ENCODE results near the gene CNKSR1.

Gene CNKSR1

GRCh38 chr1:26191739-26192138, 14.4 kb downstream of the CNKSR1 start:
- Mint-ChIP-seq H3K36me3 (no peaks in the 10 kb centered on the region), H3K27me3 (no peaks in the 10 kb centered on the region), H3K4me3 (peak overlapping the region; percentile 34), H3K9me3 (no peaks in the 10 kb centered on the region), H3K4me1 (peaks cover 23% of the 10 kb centered on the region), H3K27ac (no peak overlapping the region)

GRCh38 chr1:26195805-26196204, 18.5 kb downstream of the CNKSR1 start:
- H3K4me1 Mint-ChIP-seq, result peaks cover 29% of the 10 kb centered on the region
- no peaks in the 10 kb centered on the region for H3K9me3 Mint-ChIP-seq
- no peak overlapping the region for H3K4me3 Mint-ChIP-seq
- H3K36me3 Mint-ChIP-seq, result no peaks in the 10 kb centered on the region
- no peaks in the 10 kb centered on the region for H3K27me3 Mint-ChIP-seq
- no peak overlapping the region for H3K27ac Mint-ChIP-seq

- H3K4me3 Mint-ChIP-seq, result no peak overlapping the region
- no peak overlapping the region for H3K27ac Mint-ChIP-seq
- H3K27me3 Mint-ChIP-seq, result no peaks in the 10 kb centered on the region
- peaks cover 33% of the 10 kb centered on the region for H3K4me1 Mint-ChIP-seq
- no peaks in the 10 kb centered on the region for H3K36me3 Mint-ChIP-seq
- H3K9me3 Mint-ChIP-seq, result no peaks in the 10 kb centered on the region
Measured at GRCh38 chr1:26197301-26197700, 20.0 kb downstream of the CNKSR1 start.

- no peaks in the 10 kb centered on the region for H3K27me3 Mint-ChIP-seq
Measured at GRCh38 chr1:26197813-26198212, 20.5 kb downstream of the CNKSR1 start.

GRCh38 chr1:26200413-26200812, 23.1 kb downstream of the CNKSR1 start:
- no peak overlapping the region for H3K4me3 Mint-ChIP-seq
- no peaks in the 10 kb centered on the region for H3K9me3 Mint-ChIP-seq
- peaks cover 39% of the 10 kb centered on the region for H3K4me1 Mint-ChIP-seq
- no peaks in the 10 kb centered on the region for H3K36me3 Mint-ChIP-seq
- no peaks in the 10 kb centered on the region for H3K27me3 Mint-ChIP-seq
- H3K27ac Mint-ChIP-seq, result no peak overlapping the region

More at GRCh38 chr1:26197813-26198212, 20.5 kb downstream of the CNKSR1 start:
- H3K4me3 Mint-ChIP-seq, result no peak overlapping the region
- peaks cover 39% of the 10 kb centered on the region for H3K4me1 Mint-ChIP-seq
- H3K27ac Mint-ChIP-seq, result no peak overlapping the region
- H3K9me3 Mint-ChIP-seq, result no peaks in the 10 kb centered on the region
- no peaks in the 10 kb centered on the region for H3K36me3 Mint-ChIP-seq

- Mint-ChIP-seq H3K4me3 (no peak overlapping the region), H3K27me3 (no peaks in the 10 kb centered on the region), H3K4me1 (peaks cover 39% of the 10 kb centered on the region), H3K27ac (no peak overlapping the region), H3K36me3 (no peaks in the 10 kb centered on the region), H3K9me3 (no peaks in the 10 kb centered on the region)
Measured at GRCh38 chr1:26203642-26204318, 26.5 kb downstream of the CNKSR1 start.

- no peaks in the 10 kb centered on the region for H3K27me3 Mint-ChIP-seq
- H3K27ac Mint-ChIP-seq, result no peak overlapping the region
- H3K36me3 Mint-ChIP-seq, result no peaks in the 10 kb centered on the region
- H3K4me3 Mint-ChIP-seq, result no peak overlapping the region
- H3K9me3 Mint-ChIP-seq, result no peaks in the 10 kb centered on the region
- no peaks in the 10 kb centered on the region for H3K4me1 Mint-ChIP-seq
Measured at GRCh38 chr1:26210147-26210870, 33.0 kb downstream of the CNKSR1 start.

GRCh38 chr1:26212726-26213125, 35.4 kb downstream of the CNKSR1 start:
- Mint-ChIP-seq H3K27ac (no peak overlapping the region), H3K27me3 (no peaks in the 10 kb centered on the region), H3K9me3 (no peaks in the 10 kb centered on the region), H3K4me3 (no peak overlapping the region), H3K36me3 (no peaks in the 10 kb centered on the region), H3K4me1 (no peaks in the 10 kb centered on the region)

GRCh38 chr1:26213335-26213905, 36.1 kb downstream of the CNKSR1 start:
- no peak overlapping the region for H3K4me3 Mint-ChIP-seq
- no peak overlapping the region for H3K27ac Mint-ChIP-seq
- H3K27me3 Mint-ChIP-seq, result no peaks in the 10 kb centered on the region
- no peaks in the 10 kb centered on the region for H3K36me3 Mint-ChIP-seq
- no peaks in the 10 kb centered on the region for H3K4me1 Mint-ChIP-seq
- no peaks in the 10 kb centered on the region for H3K9me3 Mint-ChIP-seq

GRCh38 chr1:26215246-26215645, 38.0 kb downstream of the CNKSR1 start:
- Mint-ChIP-seq H3K9me3 (no peaks in the 10 kb centered on the region), H3K27me3 (no peaks in the 10 kb centered on the region), H3K4me3 (no peak overlapping the region), H3K27ac (no peak overlapping the region), H3K4me1 (no peaks in the 10 kb centered on the region), H3K36me3 (no peaks in the 10 kb centered on the region)

- Mint-ChIP-seq H3K36me3 (no peaks in the 10 kb centered on the region), H3K4me1 (no peaks in the 10 kb centered on the region), H3K9me3 (no peaks in the 10 kb centered on the region), H3K27me3 (no peaks in the 10 kb centered on the region), H3K4me3 (no peak overlapping the region), H3K27ac (no peak overlapping the region)
Measured at GRCh38 chr1:26218906-26219494, 41.7 kb downstream of the CNKSR1 start.

GRCh38 chr1:26220199-26220912, 43.1 kb downstream of the CNKSR1 start:
- peaks cover under 1% of the 10 kb centered on the region for H3K4me1 Mint-ChIP-seq
- H3K4me3 Mint-ChIP-seq, result no peak overlapping the region
- no peak overlapping the region for H3K27ac Mint-ChIP-seq
- no peaks in the 10 kb centered on the region for H3K27me3 Mint-ChIP-seq
- H3K36me3 Mint-ChIP-seq, result no peaks in the 10 kb centered on the region
- no peaks in the 10 kb centered on the region for H3K9me3 Mint-ChIP-seq

- peaks cover 8% of the 10 kb centered on the region for H3K4me1 Mint-ChIP-seq
- peaks cover 6% of the 10 kb centered on the region for H3K27me3 Mint-ChIP-seq
- H3K27ac Mint-ChIP-seq, result no peak overlapping the region
- H3K36me3 Mint-ChIP-seq, result no peaks in the 10 kb centered on the region
- H3K4me3 Mint-ChIP-seq, result no peak overlapping the region
- H3K9me3 Mint-ChIP-seq, result no peaks in the 10 kb centered on the region
Measured at GRCh38 chr1:26221094-26221493, 43.8 kb downstream of the CNKSR1 start.

- H3K4me3 Mint-ChIP-seq, result no peak overlapping the region
- H3K27me3 Mint-ChIP-seq, result peaks cover 8% of the 10 kb centered on the region
- no peaks in the 10 kb centered on the region for H3K36me3 Mint-ChIP-seq
- no peak overlapping the region for H3K27ac Mint-ChIP-seq
- no peaks in the 10 kb centered on the region for H3K9me3 Mint-ChIP-seq
- peaks cover 11% of the 10 kb centered on the region for H3K4me1 Mint-ChIP-seq
Measured at GRCh38 chr1:26224606-26225005, 47.3 kb downstream of the CNKSR1 start.

- peak overlapping the region; percentile 74 for H3K27ac Mint-ChIP-seq
- H3K4me3 Mint-ChIP-seq, result peak overlapping the region; percentile 80
- H3K9me3 Mint-ChIP-seq, result no peaks in the 10 kb centered on the region
- peaks cover 11% of the 10 kb centered on the region for H3K4me1 Mint-ChIP-seq
- H3K36me3 Mint-ChIP-seq, result no peaks in the 10 kb centered on the region
- H3K27me3 Mint-ChIP-seq, result peaks cover 8% of the 10 kb centered on the region
Measured at GRCh38 chr1:26225033-26225831, 47.9 kb downstream of the CNKSR1 start.
